K562 (cell line): ENCODE results near the gene GZMH. TPM values are rescaled to one million over a fixed set of nuclear protein-coding genes. Genes with fewer than 3 reads are reported as not detected.

Experiments used
- ATAC-seq: fragments of 200-7000 bp; cut with Tn5 transposase; 3 replicates; pipeline ENCODE4 v1.9.1; 2020; ENCODE audit warnings: moderate library complexity
- BruUV-seq: library from RNA; stranded (reverse); fragments of 400-500 nt; replicated peaks from 2 replicates; lab custom pipeline; 2021; lab: Mats Ljungman, UMichigan
- CTCF ChIA-PET: fragments of 300-600 bp; formaldehyde crosslinking; extraction: SDS; loops from one replicate; lab custom pipeline; 2021; ENCODE audit warnings: low intra/inter-chr PET ratio; lab: Yijun Ruan, JAX
- POLR2A ChIA-PET: fragments of 300-600, 350-650 bp; sonication (Branson Sonifier 250); formaldehyde crosslinking; extraction: SDS; loops from one replicate; lab custom pipeline; 2021; ENCODE audit warnings: antibody characterized with exemption, inconsistent platforms; lab: Yijun Ruan, JAX
- DNase-seq, 4 experiments: peaks; one replicate each; pipeline versions ENCODE4 v3.0.0 to v3.0.0-alpha.2; 2011 to 2018; ENCODE audit warnings: low spot score in 3 of 4, mixed read lengths in 3 of 4; ENCODE audit errors: extremely low read depth in 1 of 4
- FAIRE-seq: peaks from 2 replicates; lab custom pipeline; 2011; peaks lifted over from hg19 to GRCh38; lab: Jason Lieb, UNC
- H2AFZ ChIP-seq: 2 replicates; pipeline ENCODE4 v1.6.0; 2011; ENCODE audit warnings: low read depth, low read length, control low read depth, inconsistent platforms
- H3K27ac ChIP-seq: fragments of 200-600 bp; 3 replicates; pipeline ENCODE4 v1.8.0; 2011; ENCODE audit warnings: low read depth, mild to moderate bottlenecking, control low read depth, inconsistent platforms, low read length, moderate library complexity, mixed read lengths; ENCODE audit errors: extremely low read depth
- H3K27me3 ChIP-seq, 2 experiments: fragments of 300-600 bp in 1 of 2; 2 replicates in 1 of 2; 3 replicates in 1 of 2; pipeline versions ENCODE4 v1.6.0 to v1.8.0; 2011; ENCODE audit warnings: inconsistent platforms in 2 of 2, low read length in 2 of 2, mild to moderate bottlenecking in 1 of 2, mixed read lengths in 1 of 2, moderate library complexity in 1 of 2; ENCODE audit not compliant: control insufficient read depth in 2 of 2, insufficient read depth in 2 of 2
- H3K36me3 ChIP-seq: fragments of 300-600 bp; 3 replicates; pipeline ENCODE4 v1.8.0; 2011; ENCODE audit warnings: mild to moderate bottlenecking, low read length, inconsistent platforms; ENCODE audit not compliant: control insufficient read depth, insufficient read depth
- H3K4me1 ChIP-seq, 2 experiments: fragments of 200-600 bp in 1 of 2; replicated peaks in 1 of 2; 2 replicates in 1 of 2; 3 replicates in 1 of 2; pipeline versions ENCODE4 v1.5.1 to v1.8.0; 2011; ENCODE audit warnings: inconsistent platforms in 2 of 2, low read length in 2 of 2, mild to moderate bottlenecking in 1 of 2, mixed read lengths in 1 of 2, moderate library complexity in 1 of 2; ENCODE audit not compliant: control insufficient read depth in 2 of 2, insufficient read depth in 2 of 2
- H3K4me2 ChIP-seq: 2 replicates; pipeline ENCODE4 v1.6.1; 2011; ENCODE audit warnings: low read length, control low read depth, inconsistent platforms, mixed read lengths; ENCODE audit not compliant: insufficient read depth
- H3K4me3 ChIP-seq: fragments of 200-600 bp; sonication (generic), shearing (Covaris generic); 2 replicates; pipeline ENCODE4 v1.5.1; 2016; ENCODE audit warnings: control low read depth, inconsistent platforms
- H3K79me2 ChIP-seq: fragments of 200-600 bp; 3 replicates; pipeline ENCODE4 v1.8.0; 2011; ENCODE audit warnings: low read length, inconsistent platforms; ENCODE audit not compliant: control insufficient read depth, insufficient read depth
- H3K9ac ChIP-seq, 2 experiments: 2 replicates each; pipeline versions ENCODE4 v1.6.0 to v1.6.1; 2011; ENCODE audit warnings: low read depth in 2 of 2, low read length in 2 of 2, control low read depth in 1 of 2, inconsistent platforms in 1 of 2, mild to moderate bottlenecking in 1 of 2, mixed read lengths in 1 of 2; ENCODE audit not compliant: insufficient read depth in 1 of 2
- H3K9me1 ChIP-seq: one replicate; pipeline ENCODE4 v1.6.0; 2011; ENCODE audit warnings: inconsistent platforms, mild to moderate bottlenecking, low read length, moderate library complexity; ENCODE audit not compliant: control insufficient read depth, insufficient read depth
- H3K9me3 ChIP-seq: replicated peaks from 2 replicates; pipeline ENCODE4 v1.5.1; 2011; ENCODE audit warnings: low read depth, low read length, inconsistent platforms; ENCODE audit not compliant: control insufficient read depth, insufficient read depth
- H4K20me1 ChIP-seq: replicated peaks from 2 replicates; pipeline ENCODE4 v1.6.1; 2011; ENCODE audit warnings: low read length, inconsistent platforms, mixed read lengths; ENCODE audit not compliant: control insufficient read depth, insufficient read depth
- BDP1 ChIP-seq: IDR thresholded peaks from 3 replicates; pipeline ENCODE4 v1.6.1; 2011; ENCODE audit not compliant: insufficient read length, insufficient read depth
- FOXP1 ChIP-seq: sonication (generic); formaldehyde crosslinking; IDR thresholded peaks from 2 replicates; pipeline ENCODE4 v1.8.0; 2022; ENCODE audit warnings: mild to moderate bottlenecking, missing genetic modification reagents
- NR2C2 ChIP-seq, 2 experiments: fragments of 200-800 bp in 1 of 2; sonication (Bioruptor generic) in 1 of 2; sonication (generic) in 1 of 2; formaldehyde crosslinking in 1 of 2; IDR thresholded peaks; 2 replicates each; pipeline versions ENCODE4 v1.6.1 to v1.8.0; 2016 to 2022; ENCODE audit warnings: mild to moderate bottlenecking in 1 of 2, missing compliant biosample characterization in 1 of 2, missing genetic modification characterization in 1 of 2, missing genetic modification reagents in 1 of 2
- RNF2 ChIP-seq: sonication (generic); IDR thresholded peaks from 2 replicates; pipeline ENCODE4 v1.6.1; 2016
- SMARCA5 ChIP-seq: fragments of 450-650 bp; IDR thresholded peaks from 2 replicates; pipeline ENCODE4 v1.6.1; 2016
- TOE1 ChIP-seq, 2 experiments: fragments of 450-650 bp in 1 of 2; sonication (generic) in 1 of 2; formaldehyde crosslinking in 1 of 2; IDR thresholded peaks; 2 replicates each; pipeline versions ENCODE4 v1.7.1 to v1.8.0; 2016 to 2022; ENCODE audit warnings: borderline replicate concordance in 2 of 2, mild to moderate bottlenecking in 2 of 2, antibody characterized with exemption in 1 of 2, inconsistent platforms in 1 of 2, low read depth in 1 of 2, missing genetic modification reagents in 1 of 2, moderate library complexity in 1 of 2
- U2AF1 ChIP-seq: fragments of 200-400 bp; formaldehyde crosslinking; optimal IDR thresholded peaks from 2 replicates; pipeline ENCODE3; 2017; ENCODE audit warnings: mild to moderate bottlenecking, low read depth, low read length, moderate library complexity
- ZKSCAN1 ChIP-seq: fragments of 150-350 bp; IDR thresholded peaks from 2 replicates; pipeline ENCODE4 v1.6.1; 2016; ENCODE audit warnings: low read depth, low read length
- ZKSCAN3 ChIP-seq: fragments of 250-450 bp; sonication (Bioruptor Pico); IDR thresholded peaks from 2 replicates; pipeline ENCODE4 v1.4.0; 2020
- ZKSCAN8 ChIP-seq: fragments of 200-800 bp; sonication (Bioruptor generic); IDR thresholded peaks from 2 replicates; pipeline ENCODE4 v1.6.1; 2016; ENCODE audit warnings: missing genetic modification characterization, missing compliant biosample characterization
- ZNF740 ChIP-seq, 3 experiments: fragments of 200-800 bp in 1 of 3; sonication (Bioruptor generic) in 1 of 3; sonication (generic) in 1 of 3; formaldehyde crosslinking in 1 of 3; IDR thresholded peaks; 2 replicates each; pipeline versions ENCODE4 v1.6.1 to v1.8.0; 2016 to 2022; ENCODE audit warnings: mild to moderate bottlenecking in 2 of 3, missing compliant biosample characterization in 2 of 3, missing genetic modification characterization in 2 of 3, missing genetic modification reagents in 1 of 3
- WGBS: fragments of 100-300 bp; shearing (Covaris generic); methylation state at CpG from one replicate; pipeline ENCODE4 v1.1.6; 2016; ENCODE audit warnings: low coverage, mixed read lengths; ENCODE audit not compliant: insufficient coverage; ENCODE audit errors: missing lambda C conversion rate; 5-methylcytosine and 5-hydroxymethylcytosine counted together
- in situ Hi-C: fragments of 300-500 bp; cut with MboI; formaldehyde crosslinking; loops from 4 replicates; pipeline ENCODE4 v1.15.0; 2018; ENCODE audit warnings: inconsistent platforms, mixed read lengths
- intact Hi-C: fragments of 100-400 bp; cut with micrococcal nuclease; formaldehyde crosslinking; loops from 2 replicates; pipeline ENCODE4 v1.14.2; 2022
- polyA plus RNA-seq, 8 experiments: library from polyadenylated mRNA; depleted of rRNA in 4 of 8; stranded (reverse) in 5 of 8; unstranded in 3 of 8; fragments of >200 nt; fragmentation: Nextera tagmentation in 2 of 8; fragmentation: Illumina TruSeq in 1 of 8; extraction: Ambion mirVana in 2 of 8; extraction: Trizol in 1 of 8; gene quantifications; 2 replicates each; pipeline versions ENCODE4 v1.2.1 to v1.2.3, GENCODE V29; 2011 to 2014; ENCODE audit warnings: inconsistent platforms in 1 of 8, missing spikeins in 1 of 8
- total RNA-seq, 7 experiments: library from RNA; depleted of rRNA in 6 of 7; stranded (reverse); fragments of >200 nt in 6 of 7; fragmentation: Illumina TruSeq in 2 of 7; extraction: Trizol in 2 of 7; gene quantifications; 2 replicates each; pipeline versions ENCODE4 v1.2.1 to v1.2.3, GENCODE V29; 2011 to 2021; ENCODE audit warnings: low replicate concordance in 1 of 7

Gene GZMH
- total and polyA plus RNA-seq, 9 of the 15 experiments (the other 6 are each of a cell fraction or from before 2014, with no cell fraction given): not detected

GRCh38 chr14:24556756-24557155 lies 52.7 kb downstream of the GZMH start:
- ATAC-seq (no peak), FAIRE-seq (no peak), DNase-seq (no peak)
- H3K79me2 ChIP-seq: no peaks in the 10 kb centered on the region
- no TSS peak for BruUV-seq
- H4K20me1 ChIP-seq: no peaks in the 10 kb centered on the region
- ChIA-PET POLR2A (interaction anchor here (1.2 kb wide), 1 partner anchor 126 kb away, joined by 5 read pairs; no protein-coding TSS in a partner anchor), CTCF (no interaction called here)
- H3K27ac ChIP-seq: no peak overlapping the region
- no peaks in the 10 kb centered on the region for H3K9me1 ChIP-seq
- in situ Hi-C loops: no loop called here
- 3% methylated on average over 4 of the region's 4 CpGs for WGBS
- no peak overlapping the region for H3K9ac ChIP-seq
- H3K9me3 ChIP-seq: no peaks in the 10 kb centered on the region
- no peak overlapping the region for H2AFZ ChIP-seq
- no peaks in the 10 kb centered on the region for H3K27me3 ChIP-seq
- no peak overlapping the region for H3K4me3 ChIP-seq
- no peaks in the 10 kb centered on the region for H3K4me1 ChIP-seq
- no peak for TF ChIP-seq NR2C2 (CRISPR knock-in tag; IDR thresholded peaks at IDR 0.05)
- no peak for TF ChIP-seq NR2C2 (tag; IDR thresholded peaks at IDR 0.05)
- TF ChIP-seq FOXP1: no peak
- no peak for TF ChIP-seq TOE1 (IDR thresholded peaks at IDR 0.05; ENCODE audit: borderline replicate concordance)
- TF ChIP-seq TOE1 (CRISPR knock-in tag; IDR thresholded peaks at IDR 0.05; ENCODE audit: borderline replicate concordance, low read depth): no peak
- no peak for TF ChIP-seq ZKSCAN8 (CRISPR knock-in tag)
- TF ChIP-seq BDP1: no peak
- TF ChIP-seq ZKSCAN1: no peak
- TF ChIP-seq RNF2: no peak
- TF ChIP-seq ZNF740 (CRISPR knock-in tag; IDR thresholded peaks at IDR 0.05): no peak
- no peak for TF ChIP-seq ZNF740 (tag; IDR thresholded peaks at IDR 0.05)
- TF ChIP-seq U2AF1: no peak
- no peak for TF ChIP-seq ZKSCAN3 (CRISPR knock-in tag)
- TF ChIP-seq SMARCA5: no peak
- H3K36me3 ChIP-seq: no peaks in the 10 kb centered on the region
- intact Hi-C loops: no loop called here
- no peak overlapping the region for H3K4me2 ChIP-seq

Other genes with a start within 250 kb of the GZMH start
Only the 7 nearest of the 8 such genes appear.
- gene NYNRIN, start 210.7 kb downstream of the GZMH start, total RNA-seq (2014; rRNA removed): 0.37 and 0.54 TPM in 2 replicates
- gene NYNRIN, start 210.7 kb downstream of the GZMH start, total RNA-seq (2014; rRNA removed; fragmentation: Illumina TruSeq; extraction: Trizol): 0.22 TPM in 2 replicates
- 0.14 and 0.23 TPM in 2 replicates for gene NYNRIN, start 210.7 kb downstream of the GZMH start, total RNA-seq (2015; rRNA removed; fragmentation: Illumina TruSeq; extraction: Trizol)
- 1.2 and 1.9 TPM in 2 replicates for gene NYNRIN, start 210.7 kb downstream of the GZMH start, total RNA-seq (2021)
- gene NYNRIN, start 210.7 kb downstream of the GZMH start, polyA plus RNA-seq (2011; rRNA removed): 1.2 TPM in 2 replicates
- 0.58 and 0.61 TPM in 2 replicates for gene NYNRIN, start 210.7 kb downstream of the GZMH start, polyA plus RNA-seq (2014; fragmentation: Illumina TruSeq; extraction: Trizol)
- under 1 TPM; 0.04 to 0.06 TPM for gene NYNRIN, start 210.7 kb downstream of the GZMH start, polyA plus RNA-seq (2014; fragmentation: Nextera tagmentation; extraction: Ambion mirVana)
- gene NYNRIN, start 210.7 kb downstream of the GZMH start, polyA plus RNA-seq (2014; rRNA removed): 0.28 and 0.47 TPM in 2 replicates
- 0.05 and 0.20 TPM in 2 replicates for gene CBLN3, start 180.0 kb downstream of the GZMH start, total RNA-seq (2014; rRNA removed)
- 0.10 and 0.11 TPM in 2 replicates for gene CBLN3, start 180.0 kb downstream of the GZMH start, total RNA-seq (2014; rRNA removed; fragmentation: Illumina TruSeq; extraction: Trizol)
- 0.19 and 0.25 TPM in 2 replicates for gene CBLN3, start 180.0 kb downstream of the GZMH start, total RNA-seq (2015; rRNA removed; fragmentation: Illumina TruSeq; extraction: Trizol)
- 0.44 and 0.67 TPM in 2 replicates for gene CBLN3, start 180.0 kb downstream of the GZMH start, total RNA-seq (2021)
- gene CBLN3, start 180.0 kb downstream of the GZMH start, polyA plus RNA-seq (2011; rRNA removed): 0.59 and 0.66 TPM in 2 replicates
- gene CBLN3, start 180.0 kb downstream of the GZMH start, polyA plus RNA-seq (2014; fragmentation: Illumina TruSeq; extraction: Trizol): 0.30 and 0.32 TPM in 2 replicates
- gene CBLN3, start 180.0 kb downstream of the GZMH start, polyA plus RNA-seq (2014; fragmentation: Nextera tagmentation; extraction: Ambion mirVana): under 1 TPM in 1 of 2 experiments, not detected in 1; 0.06 TPM
- 0.05 and 0.27 TPM in 2 replicates for gene CBLN3, start 180.0 kb downstream of the GZMH start, polyA plus RNA-seq (2014; rRNA removed)
- gene KHNYN, start 179.7 kb downstream of the GZMH start, total RNA-seq (2014; rRNA removed): 18.6 and 26.9 TPM in 2 replicates
- gene KHNYN, start 179.7 kb downstream of the GZMH start, total RNA-seq (2014; rRNA removed; fragmentation: Illumina TruSeq; extraction: Trizol): 13.6 and 14.2 TPM in 2 replicates
- gene KHNYN, start 179.7 kb downstream of the GZMH start, total RNA-seq (2015; rRNA removed; fragmentation: Illumina TruSeq; extraction: Trizol): 14.5 and 14.6 TPM in 2 replicates
- 20.0 and 26.0 TPM in 2 replicates for gene KHNYN, start 179.7 kb downstream of the GZMH start, total RNA-seq (2021)
- 12.4 and 14.8 TPM in 2 replicates for gene KHNYN, start 179.7 kb downstream of the GZMH start, polyA plus RNA-seq (2011; rRNA removed)
- gene KHNYN, start 179.7 kb downstream of the GZMH start, polyA plus RNA-seq (2014; fragmentation: Illumina TruSeq; extraction: Trizol): 14.1 and 18.3 TPM in 2 replicates
- 1 to 10 TPM in 1 of 2 experiments, under 1 TPM in 1; 0.76 to 1.8 TPM for gene KHNYN, start 179.7 kb downstream of the GZMH start, polyA plus RNA-seq (2014; fragmentation: Nextera tagmentation; extraction: Ambion mirVana)
- gene KHNYN, start 179.7 kb downstream of the GZMH start, polyA plus RNA-seq (2014; rRNA removed): 14.4 and 16.5 TPM in 2 replicates
- gene SDR39U1, start 166.9 kb downstream of the GZMH start, total RNA-seq (2014; rRNA removed): 19.8 and 21.7 TPM in 2 replicates
- gene SDR39U1, start 166.9 kb downstream of the GZMH start, total RNA-seq (2014; rRNA removed; fragmentation: Illumina TruSeq; extraction: Trizol): 8.8 and 10.4 TPM in 2 replicates
- gene SDR39U1, start 166.9 kb downstream of the GZMH start, total RNA-seq (2015; rRNA removed; fragmentation: Illumina TruSeq; extraction: Trizol): 17.7 and 18.2 TPM in 2 replicates
- 34.5 and 36.8 TPM in 2 replicates for gene SDR39U1, start 166.9 kb downstream of the GZMH start, total RNA-seq (2021)
- 33.2 and 38.4 TPM in 2 replicates for gene SDR39U1, start 166.9 kb downstream of the GZMH start, polyA plus RNA-seq (2011; rRNA removed)
- gene SDR39U1, start 166.9 kb downstream of the GZMH start, polyA plus RNA-seq (2014; fragmentation: Illumina TruSeq; extraction: Trizol): 27.8 and 40.9 TPM in 2 replicates
- 10 to 100 TPM; 11.0 to 18.6 TPM for gene SDR39U1, start 166.9 kb downstream of the GZMH start, polyA plus RNA-seq (2014; fragmentation: Nextera tagmentation; extraction: Ambion mirVana)
- 53.7 and 56.1 TPM in 2 replicates for gene SDR39U1, start 166.9 kb downstream of the GZMH start, polyA plus RNA-seq (2014; rRNA removed)
- gene CMA1, start 101.4 kb downstream of the GZMH start, total RNA-seq (2014; rRNA removed): not detected in 2 replicates
- gene CMA1, start 101.4 kb downstream of the GZMH start, total RNA-seq (2014; rRNA removed; fragmentation: Illumina TruSeq; extraction: Trizol): not detected in 2 replicates
- not detected in 2 replicates for gene CMA1, start 101.4 kb downstream of the GZMH start, total RNA-seq (2015; rRNA removed; fragmentation: Illumina TruSeq; extraction: Trizol)
- not detected in 2 replicates for gene CMA1, start 101.4 kb downstream of the GZMH start, total RNA-seq (2021)
- gene CMA1, start 101.4 kb downstream of the GZMH start, polyA plus RNA-seq (2011; rRNA removed): not detected in 2 replicates
- gene CMA1, start 101.4 kb downstream of the GZMH start, polyA plus RNA-seq (2014; fragmentation: Illumina TruSeq; extraction: Trizol): not detected in 2 replicates
- gene CMA1, start 101.4 kb downstream of the GZMH start, polyA plus RNA-seq (2014; fragmentation: Nextera tagmentation; extraction: Ambion mirVana): not detected
- not detected in 2 replicates for gene CMA1, start 101.4 kb downstream of the GZMH start, polyA plus RNA-seq (2014; rRNA removed)
- not detected in 2 replicates for gene CTSG, start 33.4 kb downstream of the GZMH start, total RNA-seq (2014; rRNA removed)
- not detected in 2 replicates for gene CTSG, start 33.4 kb downstream of the GZMH start, total RNA-seq (2014; rRNA removed; fragmentation: Illumina TruSeq; extraction: Trizol)
- not detected in 2 replicates for gene CTSG, start 33.4 kb downstream of the GZMH start, total RNA-seq (2015; rRNA removed; fragmentation: Illumina TruSeq; extraction: Trizol)
- not detected in 2 replicates for gene CTSG, start 33.4 kb downstream of the GZMH start, total RNA-seq (2021)
- gene CTSG, start 33.4 kb downstream of the GZMH start, polyA plus RNA-seq (2011; rRNA removed): not detected in 2 replicates
- not detected in 2 replicates for gene CTSG, start 33.4 kb downstream of the GZMH start, polyA plus RNA-seq (2014; fragmentation: Illumina TruSeq; extraction: Trizol)
- gene CTSG, start 33.4 kb downstream of the GZMH start, polyA plus RNA-seq (2014; fragmentation: Nextera tagmentation; extraction: Ambion mirVana): not detected
- not detected in 2 replicates for gene CTSG, start 33.4 kb downstream of the GZMH start, polyA plus RNA-seq (2014; rRNA removed)
- gene GZMB, start 24.5 kb upstream of the GZMH start, total RNA-seq (2014; rRNA removed): not detected in 2 replicates
- gene GZMB, start 24.5 kb upstream of the GZMH start, total RNA-seq (2014; rRNA removed; fragmentation: Illumina TruSeq; extraction: Trizol): not detected in 2 replicates
- 0.23 TPM in 1 of 2 replicates, not detected in the other for gene GZMB, start 24.5 kb upstream of the GZMH start, total RNA-seq (2015; rRNA removed; fragmentation: Illumina TruSeq; extraction: Trizol)
- gene GZMB, start 24.5 kb upstream of the GZMH start, total RNA-seq (2021): 0.95 and 1.2 TPM in 2 replicates
- 0.08 TPM in 1 of 2 replicates, not detected in the other for gene GZMB, start 24.5 kb upstream of the GZMH start, polyA plus RNA-seq (2011; rRNA removed)
- not detected in 2 replicates for gene GZMB, start 24.5 kb upstream of the GZMH start, polyA plus RNA-seq (2014; fragmentation: Illumina TruSeq; extraction: Trizol)
- gene GZMB, start 24.5 kb upstream of the GZMH start, polyA plus RNA-seq (2014; fragmentation: Nextera tagmentation; extraction: Ambion mirVana): not detected
- 0.68 TPM in 1 of 2 replicates, not detected in the other for gene GZMB, start 24.5 kb upstream of the GZMH start, polyA plus RNA-seq (2014; rRNA removed)